GM19467 (cell line): Measurements from ENCODE around the gene SLC12A8.

Experiments
- ATAC-seq: cut with Tn5 transposase; IDR thresholded peaks from one replicate; pipeline ENCODE4 v1.9.1; 2021; ENCODE audit warnings: mild to moderate bottlenecking, moderate library complexity; ENCODE audit not compliant: unreplicated experiment

Gene SLC12A8

GRCh38 chr3:125058529-125058928 lies 154.0 kb downstream of the SLC12A8 start:
- no peak for ATAC-seq

GRCh38 chr3:125057186-125057850 lies 155.2 kb downstream of the SLC12A8 start:
- ATAC-seq = no peak

GRCh38 chr3:125055913-125056745 lies 156.4 kb downstream of the SLC12A8 start, which contains the start of gene HEG1:
Gene HEG1 (minus strand): TSS chr3:125055997. CDS start chr3:125055890, 107 bp downstream.
- peak; percentile 56 for ATAC-seq

GRCh38 chr3:125055331-125055912 lies 157.1 kb downstream of the SLC12A8 start:
- ATAC-seq = peak; percentile 4

GRCh38 chr3:125054449-125055329 lies 157.9 kb downstream of the SLC12A8 start:
- ATAC-seq = no peak

- no peak for ATAC-seq
Measured at GRCh38 chr3:125054062-125054448, 158.5 kb downstream of the SLC12A8 start.

- ATAC-seq = no peak
Measured at GRCh38 chr3:125053304-125053699, 159.2 kb downstream of the SLC12A8 start.

- ATAC-seq = no peak
Measured at GRCh38 chr3:125052624-125053303, 159.8 kb downstream of the SLC12A8 start.

- ATAC-seq = no peak
Measured at GRCh38 chr3:125051715-125052581, 160.6 kb downstream of the SLC12A8 start.

- no peak for ATAC-seq
Measured at GRCh38 chr3:125051205-125051604, 161.3 kb downstream of the SLC12A8 start.

- no peak for ATAC-seq
Measured at GRCh38 chr3:125050488-125051090, 162.0 kb downstream of the SLC12A8 start.

GRCh38 chr3:125048282-125048681 lies 164.3 kb downstream of the SLC12A8 start:
- ATAC-seq = no peak

- no peak for ATAC-seq
Measured at GRCh38 chr3:125045965-125046364, 166.6 kb downstream of the SLC12A8 start.

GRCh38 chr3:125045194-125045593 lies 167.4 kb downstream of the SLC12A8 start:
- no peak for ATAC-seq

GRCh38 chr3:125043599-125044151 lies 168.9 kb downstream of the SLC12A8 start:
- ATAC-seq = no peak

GRCh38 chr3:125042725-125043406 lies 169.7 kb downstream of the SLC12A8 start:
- ATAC-seq = no peak

GRCh38 chr3:125039131-125040100 lies 173.1 kb downstream of the SLC12A8 start:
- no peak for ATAC-seq
